GM19351 (cell line): ENCODE results near the gene NKX6-2.
"Not testable (repeated sequence)": the region's sequence is repeated elsewhere in the genome, so short reads cannot be mapped to it uniquely, and the experiment has no call there.

Experiments used
- ATAC-seq: cut with Tn5 transposase; IDR thresholded peaks from one replicate; pipeline ENCODE4 v1.9.1; 2021; ENCODE audit warnings: mild to moderate bottlenecking, moderate library complexity; ENCODE audit not compliant: unreplicated experiment

NKX6-2 gene

DNA sequence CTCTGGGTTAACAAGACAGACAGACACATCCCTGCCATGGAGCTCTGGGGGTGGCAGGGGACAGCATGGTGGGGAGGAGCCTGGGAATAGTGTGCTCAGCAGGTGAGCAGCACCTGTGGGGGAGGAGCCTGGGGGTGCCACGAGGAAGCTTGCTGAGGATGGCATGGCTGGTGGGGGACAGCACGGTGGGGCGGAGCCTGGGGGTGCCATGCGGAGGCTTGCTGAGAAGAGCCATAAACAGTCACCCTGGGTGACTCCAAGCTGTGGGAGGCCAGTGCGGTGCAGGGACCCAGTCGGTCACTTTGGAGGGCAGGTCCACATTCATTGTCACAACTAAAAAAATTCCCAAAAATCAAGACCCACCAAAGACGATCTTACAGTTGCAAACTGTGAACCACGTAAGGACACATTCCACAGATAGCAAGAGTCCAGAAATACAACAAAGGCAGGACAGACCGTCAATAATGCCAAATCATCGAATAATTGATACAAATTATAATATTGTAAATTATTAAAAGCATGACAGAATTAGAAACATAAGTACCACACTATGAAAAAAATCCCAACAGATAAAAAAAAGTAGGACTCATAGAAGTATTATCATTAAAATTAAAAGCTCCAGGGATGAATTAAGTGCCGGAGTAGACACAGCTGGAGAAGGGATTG, 24.4 kb downstream of the NKX6-2 start:
- no peak for ATAC-seq

GRCh38 chr10:132758865-132759264, 27.1 kb downstream of the NKX6-2 start:
- ATAC-seq: no peak

GRCh38 chr10:132757171-132757570, 28.8 kb downstream of the NKX6-2 start:
- no peak for ATAC-seq

GRCh38 chr10:132756591-132756990, 29.4 kb downstream of the NKX6-2 start:
- no peak for ATAC-seq

- no peak for ATAC-seq
Measured at GRCh38 chr10:132755166-132755711, 30.7 kb downstream of the NKX6-2 start.

DNA sequence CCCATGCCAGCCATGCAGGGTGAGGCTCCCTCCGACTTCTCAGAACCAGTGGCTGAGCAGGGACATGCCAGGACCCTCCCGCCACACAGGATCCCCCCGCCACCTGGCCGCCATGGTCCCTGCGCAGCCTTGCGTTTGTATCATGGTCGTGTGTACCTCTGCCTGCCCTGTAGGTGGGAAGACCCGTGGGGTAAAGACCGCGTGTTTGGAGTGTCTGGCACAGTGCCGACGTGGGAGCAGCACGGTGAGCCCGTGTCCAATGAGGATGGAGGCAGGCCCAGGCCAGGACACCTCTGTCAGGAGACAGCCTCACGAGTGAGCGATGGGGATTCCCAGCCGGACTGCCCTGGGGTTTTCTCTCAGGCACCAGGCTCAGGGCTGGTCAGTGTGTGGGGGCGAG, 31.9 kb downstream of the NKX6-2 start:
- no peak for ATAC-seq

DNA sequence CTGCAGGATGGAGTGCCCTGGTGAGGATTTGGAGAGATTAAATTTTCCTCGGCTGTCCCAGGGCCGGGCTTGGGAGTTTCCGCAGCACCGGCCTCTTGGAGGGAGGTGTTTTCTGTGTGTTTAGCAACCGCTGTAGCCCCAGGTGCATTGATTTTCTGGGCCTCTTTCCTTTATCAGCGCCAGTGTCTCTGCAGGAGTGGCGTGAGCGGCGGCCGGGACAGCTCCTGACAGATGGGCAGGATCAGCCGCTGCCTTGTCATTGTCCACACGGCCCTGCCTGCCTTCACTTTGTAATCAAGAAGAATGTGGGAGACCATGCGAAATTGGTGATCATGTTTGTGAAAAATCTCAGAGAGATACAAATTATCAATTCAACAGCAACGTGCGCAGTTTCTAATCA, 32.4 kb downstream of the NKX6-2 start:
- no peak for ATAC-seq

DNA sequence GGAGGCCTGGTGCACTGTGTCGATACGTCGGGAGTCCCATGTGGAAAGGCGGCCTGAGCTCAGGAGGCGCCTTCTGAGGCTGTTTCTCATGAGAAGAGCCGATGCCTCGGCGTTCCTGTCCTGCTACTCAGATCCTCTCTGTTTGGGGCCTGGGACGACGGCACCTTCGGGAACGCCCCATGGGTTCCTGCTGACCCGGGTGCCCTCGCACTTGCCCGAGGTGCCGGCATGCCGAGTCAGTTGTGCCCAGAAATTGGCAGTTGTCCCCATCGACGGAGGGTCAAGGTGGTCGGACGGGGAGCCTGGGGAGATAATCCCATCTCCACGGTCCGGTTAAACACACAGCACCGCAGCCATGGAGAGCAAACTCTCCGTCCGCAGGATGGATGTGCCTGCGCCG, 33.0 kb downstream of the NKX6-2 start:
- no peak for ATAC-seq

- no peak for ATAC-seq
Measured at GRCh38 chr10:132752378-132752777, 33.6 kb downstream of the NKX6-2 start.

DNA sequence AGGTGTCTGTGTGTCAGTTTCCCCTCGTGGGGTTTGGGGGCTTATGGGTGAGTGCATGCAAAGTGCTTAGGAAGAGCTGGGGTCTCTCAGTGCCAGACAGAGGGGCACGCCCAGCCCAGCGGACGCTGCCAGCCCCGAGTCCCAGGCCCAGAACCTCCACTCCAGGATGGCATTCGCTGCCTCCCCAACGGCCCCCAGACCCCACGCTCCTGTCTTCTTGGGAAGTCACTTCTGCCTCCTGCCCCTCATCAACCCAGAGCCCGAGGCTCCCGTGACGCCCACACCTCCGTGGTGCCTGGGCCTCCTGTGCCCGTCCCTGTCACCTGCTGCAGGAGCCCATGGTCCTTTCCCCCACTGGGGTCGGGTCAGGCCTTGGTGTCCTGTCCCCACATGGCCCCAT, 35.0 kb downstream of the NKX6-2 start:
- ATAC-seq: no peak

- ATAC-seq: no peak
Measured at GRCh38 chr10:132749371-132749795, 36.6 kb downstream of the NKX6-2 start.

DNA sequence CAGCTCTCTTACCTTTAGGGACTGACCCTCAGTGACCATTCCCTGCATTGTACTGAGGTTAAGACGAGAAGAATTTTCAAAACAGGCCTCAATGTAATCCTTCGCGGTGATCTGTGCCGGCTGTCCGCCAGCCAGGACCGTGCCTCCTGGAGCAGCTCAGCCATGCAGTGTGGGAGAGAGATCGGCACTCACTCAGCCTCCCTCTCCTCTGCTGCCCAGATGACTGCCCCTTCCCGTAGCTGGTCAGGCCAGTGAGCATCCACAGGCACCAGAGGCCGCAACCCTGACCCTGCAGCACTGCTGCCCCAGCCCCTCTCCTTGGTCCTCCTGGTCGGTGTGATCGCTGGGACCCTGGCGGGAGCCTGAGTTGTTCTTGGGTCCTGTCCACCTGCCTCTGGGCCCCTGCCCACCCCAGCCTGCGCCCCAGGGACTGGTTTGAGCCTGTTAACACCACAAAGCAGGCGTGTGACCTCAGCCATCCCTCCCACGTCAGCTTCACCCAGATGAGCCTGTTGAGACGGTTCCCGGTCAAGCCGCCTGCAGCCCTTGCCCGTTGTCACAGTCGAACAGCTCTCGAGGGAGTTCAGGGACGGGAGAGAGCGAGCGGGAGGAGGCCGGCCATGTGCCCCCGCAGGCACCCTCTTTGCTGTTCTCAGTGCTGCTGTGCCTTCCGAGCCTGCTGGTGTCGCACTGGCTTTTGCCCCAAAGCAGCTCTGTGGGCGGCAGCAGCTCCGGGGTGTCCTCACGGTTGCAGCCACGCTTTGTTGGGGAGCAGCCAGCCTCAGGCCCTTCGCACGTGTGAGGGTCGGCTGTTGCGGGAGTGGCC, 37.2 kb downstream of the NKX6-2 start:
- no peak for ATAC-seq

DNA sequence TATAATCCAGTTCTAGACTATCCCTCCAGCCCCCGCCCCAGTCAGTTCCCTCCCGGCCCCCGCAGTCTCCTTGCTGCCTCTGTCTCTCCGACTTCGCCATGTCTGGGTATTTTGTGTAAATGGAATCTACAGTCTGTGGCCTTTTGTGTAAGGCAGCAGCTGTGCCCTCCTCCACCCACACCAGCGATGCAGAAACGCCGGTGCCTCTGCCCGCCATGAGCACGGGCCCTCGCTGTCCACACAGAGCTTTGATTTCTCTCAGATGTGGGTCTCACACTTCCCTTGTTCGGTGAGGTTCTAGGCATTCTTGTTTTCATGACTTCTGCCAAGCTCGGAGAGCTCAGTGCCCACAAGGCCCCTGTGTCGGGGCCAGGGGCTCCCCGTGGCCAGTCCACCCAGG, 37.8 kb downstream of the NKX6-2 start:
- no peak for ATAC-seq

DNA sequence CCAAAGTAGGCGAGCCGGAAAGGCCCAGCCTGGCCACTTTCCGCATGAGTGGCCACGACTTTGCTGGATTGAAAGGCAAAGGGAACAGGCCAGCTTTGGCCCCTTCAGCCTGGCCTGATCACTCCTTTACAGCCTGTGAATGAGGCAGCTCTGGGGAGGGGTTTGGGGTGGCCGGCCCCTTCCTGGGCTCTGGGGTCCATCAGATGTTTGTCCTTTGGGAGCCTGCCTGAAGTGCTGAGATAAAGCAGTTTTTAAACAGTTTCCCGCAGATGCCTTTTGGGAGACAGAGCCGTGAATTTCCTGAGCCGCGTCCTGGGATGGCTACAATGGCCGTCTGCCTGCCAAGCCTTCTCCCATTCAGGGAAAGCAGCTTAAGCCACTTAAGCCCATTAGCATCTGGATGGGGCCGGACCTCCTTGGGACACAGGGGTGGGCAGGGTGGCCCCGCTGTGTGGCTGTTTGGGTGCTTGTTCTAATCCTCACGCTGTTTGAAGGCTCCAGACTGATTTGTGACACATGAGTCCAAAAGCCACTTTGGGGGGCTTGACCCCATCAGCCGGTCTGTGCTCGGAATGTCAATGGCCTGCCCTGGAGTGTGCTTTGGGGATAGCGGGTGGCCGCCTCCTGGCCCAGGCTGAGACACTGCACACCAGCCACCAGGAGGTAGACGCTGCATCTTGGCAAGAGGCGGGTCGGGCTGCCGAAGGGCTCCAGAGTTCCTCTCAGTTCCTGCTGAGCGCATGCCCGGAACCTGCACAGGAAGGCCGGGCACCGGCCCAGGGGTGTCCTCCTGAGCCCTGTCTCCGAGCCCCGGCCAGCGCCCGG, 38.9 kb downstream of the NKX6-2 start:
- ATAC-seq: no peak

- ATAC-seq: no peak
Measured at GRCh38 chr10:132746386-132746785, 39.6 kb downstream of the NKX6-2 start.

DNA sequence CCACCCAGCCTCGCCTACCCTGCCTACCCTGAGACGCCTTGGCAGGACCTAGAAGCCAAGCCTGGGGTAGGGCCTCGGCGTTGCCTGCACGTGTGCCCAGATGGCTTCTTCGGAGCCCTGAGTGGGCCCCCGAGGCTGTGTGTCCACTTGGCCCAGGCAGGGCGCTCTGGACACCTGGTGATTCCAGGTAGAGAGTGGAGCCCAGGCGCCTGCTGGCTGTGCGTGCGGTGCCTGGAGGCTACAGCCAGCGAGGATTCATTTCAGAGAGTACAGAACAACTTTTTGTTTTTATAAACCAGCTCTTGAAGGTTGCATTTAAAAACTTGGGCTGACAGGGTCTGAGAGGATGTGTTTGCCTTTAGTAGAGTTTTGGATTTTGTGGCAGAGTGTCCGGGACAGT, 40.0 kb downstream of the NKX6-2 start:
- no peak for ATAC-seq

DNA sequence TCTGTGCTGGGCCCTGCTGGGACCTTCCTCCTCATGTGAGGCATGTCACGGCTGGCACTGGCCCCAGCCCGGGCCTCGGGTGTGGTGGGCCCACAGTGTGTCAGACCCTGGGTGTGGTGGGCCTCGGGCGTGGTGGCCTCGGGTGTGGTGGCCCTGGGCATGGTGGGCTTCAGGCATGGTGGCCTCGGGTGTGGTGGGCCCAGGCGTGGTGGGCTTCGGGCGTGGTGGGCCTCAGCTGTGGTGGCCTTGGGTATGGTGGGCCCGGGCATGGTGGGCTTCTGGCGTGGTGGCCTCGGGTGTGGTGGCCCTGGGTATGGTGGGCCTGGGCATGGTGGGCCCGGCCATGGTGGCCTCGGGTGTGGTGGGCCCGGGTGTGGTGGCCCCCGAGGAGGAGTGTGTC, 40.4 kb downstream of the NKX6-2 start:
- no peak for ATAC-seq

GRCh38 chr10:132744839-132745238, 41.1 kb downstream of the NKX6-2 start:
- no peak for ATAC-seq

DNA sequence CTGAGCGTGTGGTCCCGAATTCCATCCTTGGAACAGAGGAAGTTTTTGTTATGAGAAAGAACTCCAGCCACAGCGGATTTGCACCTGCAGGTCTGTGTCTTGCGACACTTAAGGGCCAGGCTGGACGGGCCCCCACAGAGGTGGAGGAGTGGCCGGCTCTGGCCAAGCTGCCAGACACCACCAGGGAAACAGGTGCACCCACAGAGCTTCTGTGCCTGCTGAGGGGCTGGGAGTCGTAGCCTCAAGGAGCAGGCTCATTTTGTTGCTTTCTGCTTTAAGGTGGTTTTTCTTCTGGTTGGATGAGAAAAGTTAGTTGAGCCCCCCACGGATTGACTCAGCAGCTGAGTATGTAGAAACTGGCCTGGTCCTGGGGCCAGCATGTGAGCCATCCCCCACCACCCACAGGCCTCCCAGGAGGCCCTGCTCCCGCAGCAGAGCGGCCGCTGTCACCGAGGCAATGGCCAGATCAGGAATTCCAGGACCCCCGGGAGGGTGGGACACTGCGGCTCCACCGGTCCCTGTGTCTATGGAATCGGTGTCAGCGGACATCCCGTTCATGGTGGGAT, 41.9 kb downstream of the NKX6-2 start:
- ATAC-seq: no peak

- not testable (repeated sequence) for ATAC-seq
Measured at GRCh38 chr10:132743196-132743924, 42.6 kb downstream of the NKX6-2 start.
